GM06990 (cell line): ENCODE data around the gene H3-3A.

Experiments
- DNase-seq: peaks from one replicate; pipeline ENCODE4 v3.0.0-alpha.2; 2011; ENCODE audit not compliant: insufficient read length; ENCODE audit errors: extremely low read depth
- H3K27me3 ChIP-seq: replicated peaks from 2 replicates; pipeline ENCODE4 v1.6.0; 2011; ENCODE audit warnings: low read length; ENCODE audit not compliant: control insufficient read depth, insufficient read depth
- H3K36me3 ChIP-seq: 2 replicates; pipeline ENCODE4 v1.5.1; 2011; ENCODE audit warnings: low read length; ENCODE audit not compliant: control insufficient read depth, insufficient read depth
- H3K4me3 ChIP-seq: replicated peaks from 2 replicates; pipeline ENCODE4 v1.5.1; 2011; ENCODE audit warnings: low read depth, mild to moderate bottlenecking, control low read depth, low read length
- TF ChIP-seq, protein P1 (sequence below): IDR thresholded peaks from 2 replicates; pipeline ENCODE4 v1.5.1; 2011; ENCODE audit warnings: low read length, control low read depth, mild to moderate bottlenecking, inconsistent platforms; ENCODE audit not compliant: insufficient read depth, poor library complexity, severe bottlenecking

Gene H3-3A

DNA sequence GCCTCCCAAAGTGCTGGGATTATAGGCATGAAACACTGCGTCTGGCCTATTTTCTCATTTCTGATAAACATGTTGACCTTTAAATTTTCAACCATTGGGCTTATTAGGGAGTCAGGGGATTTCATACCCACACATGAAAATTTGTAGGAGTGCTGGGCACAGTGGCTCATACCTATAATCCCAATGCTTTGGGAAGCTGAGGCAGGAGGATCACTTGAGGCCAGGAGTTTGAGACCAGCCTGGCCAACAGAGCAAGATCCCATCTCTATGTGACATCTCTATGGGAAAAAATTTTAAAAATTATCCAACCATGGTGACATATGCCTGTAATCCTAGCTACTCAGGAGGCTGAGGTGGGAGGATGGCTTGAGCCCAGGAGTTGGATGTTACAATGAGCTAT lies 10.5 kb upstream of the H3-3A start:
- TF ChIP-seq, protein P1, sequence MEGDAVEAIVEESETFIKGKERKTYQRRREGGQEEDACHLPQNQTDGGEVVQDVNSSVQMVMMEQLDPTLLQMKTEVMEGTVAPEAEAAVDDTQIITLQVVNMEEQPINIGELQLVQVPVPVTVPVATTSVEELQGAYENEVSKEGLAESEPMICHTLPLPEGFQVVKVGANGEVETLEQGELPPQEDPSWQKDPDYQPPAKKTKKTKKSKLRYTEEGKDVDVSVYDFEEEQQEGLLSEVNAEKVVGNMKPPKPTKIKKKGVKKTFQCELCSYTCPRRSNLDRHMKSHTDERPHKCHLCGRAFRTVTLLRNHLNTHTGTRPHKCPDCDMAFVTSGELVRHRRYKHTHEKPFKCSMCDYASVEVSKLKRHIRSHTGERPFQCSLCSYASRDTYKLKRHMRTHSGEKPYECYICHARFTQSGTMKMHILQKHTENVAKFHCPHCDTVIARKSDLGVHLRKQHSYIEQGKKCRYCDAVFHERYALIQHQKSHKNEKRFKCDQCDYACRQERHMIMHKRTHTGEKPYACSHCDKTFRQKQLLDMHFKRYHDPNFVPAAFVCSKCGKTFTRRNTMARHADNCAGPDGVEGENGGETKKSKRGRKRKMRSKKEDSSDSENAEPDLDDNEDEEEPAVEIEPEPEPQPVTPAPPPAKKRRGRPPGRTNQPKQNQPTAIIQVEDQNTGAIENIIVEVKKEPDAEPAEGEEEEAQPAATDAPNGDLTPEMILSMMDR, result no peak
- no peak for DNase-seq
- Histone ChIP-seq H3K4me3 (no peak overlapping the region), H3K27me3 (no peaks in the 10 kb centered on the region), H3K36me3 (no peaks in the 10 kb centered on the region)

DNA sequence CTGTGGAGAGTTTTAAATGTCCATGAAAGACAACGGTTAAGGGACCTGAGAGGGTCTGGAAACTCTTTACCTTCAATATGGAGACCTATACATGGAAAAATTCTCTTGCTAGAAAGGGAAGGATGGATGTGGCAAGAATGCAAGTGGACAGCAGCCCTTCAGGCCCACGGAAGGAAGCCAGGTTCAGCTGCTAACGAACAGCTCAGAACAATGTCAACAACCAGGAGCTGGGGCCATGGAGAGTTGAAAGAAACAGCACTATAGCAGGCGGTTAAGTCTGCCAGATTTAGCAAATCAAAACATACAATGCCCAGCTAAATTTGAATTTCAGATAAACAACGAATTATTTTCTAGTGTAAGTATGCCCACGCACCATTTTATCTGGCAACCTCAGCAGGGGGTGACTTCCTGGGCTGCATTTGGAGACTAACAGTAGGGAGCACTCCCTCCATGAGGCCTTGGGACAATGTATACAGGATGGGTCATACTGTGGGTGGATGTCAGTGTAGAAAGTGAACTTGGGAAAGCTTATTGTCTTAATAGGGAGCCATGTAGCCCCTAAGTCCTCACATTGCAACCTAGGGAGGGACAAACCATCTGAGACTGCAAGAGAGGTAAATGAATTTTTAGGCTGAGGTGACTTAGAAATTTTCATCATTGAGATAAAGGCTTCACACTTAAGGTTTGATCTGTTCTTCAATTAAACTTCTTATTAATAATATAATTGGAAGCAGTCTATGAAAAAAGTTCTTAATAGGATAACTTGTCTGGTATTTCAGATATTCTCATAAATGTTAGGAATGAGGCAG lies 7.8 kb upstream of the H3-3A start:
- Histone ChIP-seq H3K4me3 (no peak overlapping the region), H3K27me3 (no peaks in the 10 kb centered on the region), H3K36me3 (no peaks in the 10 kb centered on the region)
- TF ChIP-seq, protein P1, result no peak
- DNase-seq, result no peak

DNA sequence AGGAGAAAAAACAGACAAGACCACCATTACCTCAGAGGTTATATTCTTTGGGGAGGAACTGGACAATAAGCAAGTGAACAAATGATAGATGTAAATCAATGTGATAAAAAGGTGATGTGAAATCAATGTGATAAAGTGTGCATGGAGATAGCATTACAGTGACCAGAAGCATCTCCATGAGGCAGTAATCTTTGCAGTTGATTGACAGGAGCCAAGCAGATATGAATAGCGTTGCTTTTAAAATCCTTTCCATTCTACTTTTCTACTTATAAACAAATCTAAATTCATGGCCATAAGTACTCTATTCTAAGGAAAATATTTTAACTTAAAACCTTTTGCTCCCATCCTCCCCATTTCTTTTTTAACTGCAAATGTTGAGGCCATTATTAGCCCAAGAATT lies 2.8 kb upstream of the H3-3A start:
- no peak for DNase-seq
- no peaks in the 10 kb centered on the region for H3K27me3 ChIP-seq
- TF ChIP-seq, protein P1, result no peak
- H3K36me3 ChIP-seq, result no peaks in the 10 kb centered on the region
- H3K4me3 ChIP-seq, result no peak overlapping the region

DNA sequence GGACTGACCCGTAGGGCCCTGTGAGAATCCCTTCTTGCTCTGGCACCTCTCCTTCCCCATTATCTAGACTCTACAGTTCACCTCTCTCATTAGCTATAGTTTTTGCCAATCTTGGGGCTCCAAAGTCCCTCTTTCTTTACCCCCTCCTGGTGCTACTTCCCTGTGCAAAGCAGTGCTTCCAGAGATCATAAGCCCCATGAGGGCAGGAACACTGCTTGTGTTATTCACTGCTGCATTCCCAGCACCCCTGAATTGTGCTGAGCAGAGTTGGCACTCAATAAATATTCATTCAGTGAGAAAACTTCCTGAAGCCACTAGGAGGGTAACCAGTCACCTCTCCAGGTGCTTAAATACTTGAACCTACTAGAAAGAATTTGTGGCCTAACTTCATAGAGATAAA lies 2.1 kb upstream of the H3-3A start:
- H3K27me3 ChIP-seq, result no peaks in the 10 kb centered on the region
- TF ChIP-seq, protein P1, result no peak
- no peak overlapping the region for H3K4me3 ChIP-seq
- no peaks in the 10 kb centered on the region for H3K36me3 ChIP-seq
- no peak for DNase-seq

DNA sequence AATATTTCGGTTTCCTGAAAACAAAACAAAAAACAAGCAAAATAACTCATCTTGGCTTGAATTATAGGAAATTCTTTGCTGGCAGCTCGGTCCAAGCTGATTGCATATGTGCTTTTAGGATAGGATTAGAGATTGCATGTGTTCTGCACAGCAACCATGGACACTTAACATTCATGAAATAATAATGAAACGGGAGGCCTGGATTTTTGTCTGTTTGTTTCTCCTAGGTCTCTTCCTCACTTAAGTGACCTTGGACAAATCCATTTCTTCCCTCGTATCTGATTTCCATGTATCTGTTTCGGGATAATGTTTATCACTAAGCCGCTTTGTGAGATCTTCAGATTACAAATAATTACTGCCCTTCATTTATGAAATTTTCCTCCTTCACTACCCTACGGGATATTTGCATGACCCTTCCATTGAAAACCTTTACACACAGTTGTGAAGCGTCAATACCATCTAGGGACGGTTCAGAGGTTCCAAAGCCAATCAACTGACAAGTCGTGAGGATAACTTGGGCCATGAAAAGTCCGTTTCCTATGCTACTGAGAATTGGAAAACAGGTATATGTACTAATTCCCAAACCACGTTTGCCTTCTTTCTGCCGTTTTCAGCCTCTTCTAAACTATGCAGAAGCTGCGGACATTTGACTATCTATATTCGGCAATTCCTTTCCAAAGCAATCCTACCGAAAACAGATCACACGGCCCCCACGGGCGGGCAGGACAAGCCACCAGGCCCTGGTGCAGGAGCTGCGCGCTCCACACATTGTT lies 1.3 kb upstream of the H3-3A start:
- Histone ChIP-seq H3K36me3 (0 out of 2 replicates have a peak, but pooled peaks cover 2% of the 10 kb centered on the region), H3K27me3 (no peaks in the 10 kb centered on the region), H3K4me3 (peak overlapping the region; percentile 74)
- TF ChIP-seq, protein P1, result no peak
- DNase-seq, result no peak
